ENCODE data around the gene WTAP.
A peak's percentile ranks its signal among the peaks of the same experiment; 100 is the strongest.

The WTAP gene

GRCh38 chr6:159761873-159762680 is 34.8 kb downstream of the WTAP start, which contains the start of gene ACAT2:
ACAT2 (plus strand) TSS chr6:159762045; CDS start chr6:159762088, 43 bp downstream.
- ChIA-PET CTCF (interaction anchor here (0.6 kb wide), 1 partner anchor 35 kb away, joined by 3 read pairs; the partner anchor contains the start of gene WTAP), POLR2A (interaction anchor here (0.6 to 5.1 kb wide), 16 partner anchors 8 to 76 kb away, joined by 3 to 54 read pairs (median 5); partner anchors contain the start of genes MRPL18, TCP1 and WTAP)
- DNase-seq (ENCODE audit: extremely low spot score): peak; percentile 99
- TF ChIP-seq L3MBTL2 (conservative IDR thresholded peaks at IDR 0.05) (peak; percentile 53; the same call in 1 of the 2 replicates), SP1 (IDR thresholded peaks at IDR 0.05) (no peak)

- no peak for TF ChIP-seq L3MBTL2 (conservative IDR thresholded peaks at IDR 0.05)
- no peak for TF ChIP-seq PKNOX1 (IDR thresholded peaks at IDR 0.05)
- TF ChIP-seq ZNF384 (IDR thresholded peaks at IDR 0.05): no peak
- TF ChIP-seq FOXK2 (IDR thresholded peaks at IDR 0.05): no peak
- no peak for TF ChIP-seq CTBP1 (IDR thresholded peaks at IDR 0.05; ENCODE audit: borderline replicate concordance)
- no peak for TF ChIP-seq SUZ12 (IDR thresholded peaks at IDR 0.05)
- no peak for TF ChIP-seq ELF4 (IDR thresholded peaks at IDR 0.05)
- TF ChIP-seq NFRKB (IDR thresholded peaks at IDR 0.05): no peak
- no peak for TF ChIP-seq FOXM1 (IDR thresholded peaks at IDR 0.05; ENCODE audit: borderline replicate concordance)
- TF ChIP-seq BHLHE40 (IDR thresholded peaks at IDR 0.05; ENCODE audit: borderline replicate concordance): no peak
- no peak for TF ChIP-seq ARNT (IDR thresholded peaks at IDR 0.05)
- TF ChIP-seq LEF1 (IDR thresholded peaks at IDR 0.05; ENCODE audit: borderline replicate concordance): no peak
- no peak for TF ChIP-seq SP1 (IDR thresholded peaks at IDR 0.05)
- no peak for TF ChIP-seq FOXA1 (IDR thresholded peaks at IDR 0.05)
- TF ChIP-seq TARDBP (IDR thresholded peaks at IDR 0.05): no peak
- no peak for TF ChIP-seq HDGF (IDR thresholded peaks at IDR 0.05; ENCODE audit: borderline replicate concordance)
- ChIA-PET CTCF (no interaction called here), POLR2A (interaction anchor here (0.7 to 1.6 kb wide), 4 partner anchors 20 to 36 kb away, joined by 3 to 4 read pairs (median 3); partner anchors contain the start of gene WTAP)
- DNase-seq (ENCODE audit: extremely low spot score): no peak
Measured at GRCh38 chr6:159762681-159763293, 35.5 kb downstream of the WTAP start.

GRCh38 chr6:159766906-159767305 is 39.6 kb downstream of the WTAP start:
- DNase-seq (ENCODE audit: extremely low spot score): no peak
- CTCF ChIA-PET: no interaction called here
- POLR2A ChIA-PET: interaction anchor here (0.9 to 1.3 kb wide), 2 partner anchors 21 to 23 kb away, joined by 3 read pairs; partner anchors contain the start of gene TCP1
- TF ChIP-seq SUZ12 (IDR thresholded peaks at IDR 0.05) (no peak), FOXM1 (IDR thresholded peaks at IDR 0.05; ENCODE audit: borderline replicate concordance) (no peak), PKNOX1 (IDR thresholded peaks at IDR 0.05) (no peak), SP1 (IDR thresholded peaks at IDR 0.05) (no peak), FOXK2 (IDR thresholded peaks at IDR 0.05) (no peak), HDGF (IDR thresholded peaks at IDR 0.05; ENCODE audit: borderline replicate concordance) (no peak), ARNT (IDR thresholded peaks at IDR 0.05) (no peak), CTBP1 (IDR thresholded peaks at IDR 0.05; ENCODE audit: borderline replicate concordance) (no peak), LEF1 (IDR thresholded peaks at IDR 0.05; ENCODE audit: borderline replicate concordance) (no peak), ZNF384 (IDR thresholded peaks at IDR 0.05) (no peak), BHLHE40 (IDR thresholded peaks at IDR 0.05; ENCODE audit: borderline replicate concordance) (no peak), TARDBP (IDR thresholded peaks at IDR 0.05) (no peak), NFRKB (IDR thresholded peaks at IDR 0.05) (no peak), ELF4 (IDR thresholded peaks at IDR 0.05) (no peak), FOXA1 (IDR thresholded peaks at IDR 0.05) (no peak), L3MBTL2 (conservative IDR thresholded peaks at IDR 0.05) (no peak)

GRCh38 chr6:159769470-159769869 is 42.2 kb downstream of the WTAP start:
- TF ChIP-seq SP1 (IDR thresholded peaks at IDR 0.05): no peak
- no peak for TF ChIP-seq HDGF (IDR thresholded peaks at IDR 0.05; ENCODE audit: borderline replicate concordance)
- TF ChIP-seq ZNF384 (IDR thresholded peaks at IDR 0.05): no peak
- no peak for DNase-seq (ENCODE audit: extremely low spot score)
- ChIA-PET CTCF (no interaction called here), POLR2A (interaction anchor here (1.0 kb wide), 1 partner anchor 8 kb away, joined by 5 read pairs; the partner anchor contains the start of gene ACAT2)

- no peak for TF ChIP-seq LEF1 (IDR thresholded peaks at IDR 0.05; ENCODE audit: borderline replicate concordance)
- no peak for TF ChIP-seq SUZ12 (IDR thresholded peaks at IDR 0.05)
- TF ChIP-seq ARNT (IDR thresholded peaks at IDR 0.05): no peak
- TF ChIP-seq L3MBTL2 (conservative IDR thresholded peaks at IDR 0.05): no peak
- no peak for TF ChIP-seq FOXA1 (IDR thresholded peaks at IDR 0.05)
- TF ChIP-seq ELF4 (IDR thresholded peaks at IDR 0.05): no peak
- no peak for TF ChIP-seq FOXM1 (IDR thresholded peaks at IDR 0.05; ENCODE audit: borderline replicate concordance)
- no peak for TF ChIP-seq SP1 (IDR thresholded peaks at IDR 0.05)
- TF ChIP-seq ZNF384 (IDR thresholded peaks at IDR 0.05): no peak
- TF ChIP-seq FOXK2 (IDR thresholded peaks at IDR 0.05): no peak
- TF ChIP-seq PKNOX1 (IDR thresholded peaks at IDR 0.05): no peak
- TF ChIP-seq TARDBP (IDR thresholded peaks at IDR 0.05): no peak
- no peak for TF ChIP-seq NFRKB (IDR thresholded peaks at IDR 0.05)
- TF ChIP-seq HDGF (IDR thresholded peaks at IDR 0.05; ENCODE audit: borderline replicate concordance): no peak
- no peak for TF ChIP-seq BHLHE40 (IDR thresholded peaks at IDR 0.05; ENCODE audit: borderline replicate concordance)
- no peak for TF ChIP-seq CTBP1 (IDR thresholded peaks at IDR 0.05; ENCODE audit: borderline replicate concordance)
- DNase-seq (ENCODE audit: extremely low spot score): no peak
- POLR2A ChIA-PET: interaction anchor here (1.1 to 1.5 kb wide), 2 partner anchors 10 to 17 kb away, joined by 3 read pairs; partner anchors contain the start of genes ACAT2 and TCP1
- CTCF ChIA-PET: no interaction called here
Measured at GRCh38 chr6:159772196-159772595, 44.9 kb downstream of the WTAP start.
